ENCODE measurements around the gene SLC23A3. TPM values are rescaled to one million over a fixed set of nuclear protein-coding genes. Genes with fewer than 3 reads are reported as not detected.

Gene SLC23A3
- 1 to 10 TPM; 1.5 to 2.8 TPM for total RNA-seq

- ATAC-seq (no peak), DNase-seq (ENCODE audit: low spot score in 2 of 2) (no peak)
- H3K27ac Mint-ChIP-seq: peak within 1 kb of the TSS in 1 of 2 donors; percentile 66
- no peaks in the 10 kb centered on the region for H3K9me3 Mint-ChIP-seq
- peaks cover 10% of the 10 kb centered on the region in 2 donors for H3K36me3 Mint-ChIP-seq
These were observed at the start of gene SLC23A3 for GRCh38 chr2:219169930-219170654. TSS of gene SLC23A3 (minus strand) at chr2:219170029. CDS start at chr2:219169984, 45 bp downstream.

- Mint-ChIP-seq H3K27ac (peak within 1 kb of the TSS; percentile 82 to 83), H3K9me3 (no peaks in the 10 kb centered on the region), H3K36me3 (peaks cover 22 to 24% of the 10 kb centered on the region in 2 donors)
- DNase-seq (ENCODE audit: low spot score in 2 of 2) (peak; percentile 87 to 91), ATAC-seq (peak; percentile 83 to 87)
These were observed 49.2 kb upstream of the SLC23A3 start, which contains the start of gene ABCB6 for GRCh38 chr2:219218732-219219701. TSS of gene ABCB6 (minus strand) at chr2:219218958. CDS start at chr2:219218673, 285 bp downstream.

GRCh38 chr2:219218217-219218731 is 48.4 kb upstream of the SLC23A3 start:
- peak; percentile 25 to 64 for DNase-seq (ENCODE audit: low spot score in 2 of 2)
- ATAC-seq: peak; percentile 48 to 53
- Mint-ChIP-seq H3K36me3 (peaks cover 16 to 26% of the 10 kb centered on the region in 2 donors), H3K9me3 (no peaks in the 10 kb centered on the region), H3K27ac (peak overlapping the region; percentile 82 to 83)

- H3K9me3 Mint-ChIP-seq: no peaks in the 10 kb centered on the region
- H3K27ac Mint-ChIP-seq: peak overlapping the region in 1 of 2 donors; percentile 36
These were observed 46.7 kb upstream of the SLC23A3 start for GRCh38 chr2:219216535-219216915.

GRCh38 chr2:219215871-219216534 is 46.2 kb upstream of the SLC23A3 start:
- H3K27ac Mint-ChIP-seq: peak overlapping the region in 1 of 2 donors; percentile 65
- no peaks in the 10 kb centered on the region for H3K9me3 Mint-ChIP-seq
- peaks cover 15 to 42% of the 10 kb centered on the region in 2 donors for H3K36me3 Mint-ChIP-seq
- ATAC-seq (no peak), DNase-seq (ENCODE audit: low spot score in 2 of 2) (no peak)

More at GRCh38 chr2:219216535-219216915, 46.7 kb upstream of the SLC23A3 start:
- peaks cover 15 to 42% of the 10 kb centered on the region in 2 donors for H3K36me3 Mint-ChIP-seq
- no peak for ATAC-seq
- DNase-seq (ENCODE audit: low spot score in 2 of 2): no peak

GRCh38 chr2:219214786-219215185 is 45.0 kb upstream of the SLC23A3 start:
- no peak for ATAC-seq
- peaks cover 15 to 41% of the 10 kb centered on the region in 2 donors for H3K36me3 Mint-ChIP-seq
- DNase-seq (ENCODE audit: low spot score in 2 of 2): no peak
- H3K27ac Mint-ChIP-seq: peak overlapping the region in 1 of 2 donors; percentile 48
- no peaks in the 10 kb centered on the region for H3K9me3 Mint-ChIP-seq

- Mint-ChIP-seq H3K9me3 (no peaks in the 10 kb centered on the region), H3K36me3 (peaks cover 9 to 35% of the 10 kb centered on the region in 2 donors), H3K27ac (peak overlapping the region; percentile 48 to 63)
- DNase-seq (ENCODE audit: low spot score in 2 of 2) (no peak), ATAC-seq (no peak)
These were observed 44.3 kb upstream of the SLC23A3 start for GRCh38 chr2:219214141-219214540.

GRCh38 chr2:219213486-219214071 is 43.8 kb upstream of the SLC23A3 start:
- DNase-seq (ENCODE audit: low spot score in 2 of 2) (no peak), ATAC-seq (no peak)
- Mint-ChIP-seq H3K27ac (no peak overlapping the region), H3K9me3 (no peaks in the 10 kb centered on the region), H3K36me3 (peaks cover 9 to 34% of the 10 kb centered on the region in 2 donors)

GRCh38 chr2:219213026-219213415 is 43.2 kb upstream of the SLC23A3 start:
- Mint-ChIP-seq H3K36me3 (peaks cover 9 to 34% of the 10 kb centered on the region in 2 donors), H3K9me3 (no peaks in the 10 kb centered on the region)
- DNase-seq (ENCODE audit: low spot score in 2 of 2): no peak

GRCh38 chr2:219210886-219211362 is 41.1 kb upstream of the SLC23A3 start:
- Mint-ChIP-seq H3K9me3 (no peaks in the 10 kb centered on the region), H3K27ac (peak overlapping the region; percentile 70 to 82), H3K36me3 (peaks cover 9 to 28% of the 10 kb centered on the region in 2 donors)
- no peak for DNase-seq (ENCODE audit: low spot score in 2 of 2)
- no peak for ATAC-seq

More at GRCh38 chr2:219213026-219213415, 43.2 kb upstream of the SLC23A3 start:
- H3K27ac Mint-ChIP-seq: no peak overlapping the region
- ATAC-seq: no peak

- peak overlapping the region in 1 of 2 donors; percentile 74 for H3K27ac Mint-ChIP-seq
- H3K36me3 Mint-ChIP-seq: peaks cover 9 to 28% of the 10 kb centered on the region in 2 donors
- H3K9me3 Mint-ChIP-seq: no peaks in the 10 kb centered on the region
- DNase-seq (ENCODE audit: low spot score in 2 of 2) (no peak), ATAC-seq (no peak)
These were observed 40.5 kb upstream of the SLC23A3 start for GRCh38 chr2:219210196-219210885.

GRCh38 chr2:219209236-219210195 is 39.7 kb upstream of the SLC23A3 start:
- peaks cover 4 to 30% of the 10 kb centered on the region in 2 donors for H3K36me3 Mint-ChIP-seq
- no peak for DNase-seq (ENCODE audit: low spot score in 2 of 2)
- ATAC-seq: no peak
- peaks cover 0 to 2% of the 10 kb centered on the region in 2 donors for H3K9me3 Mint-ChIP-seq
- peak overlapping the region; percentile 72 to 77 for H3K27ac Mint-ChIP-seq

GRCh38 chr2:219207884-219208740 is 38.3 kb upstream of the SLC23A3 start:
- ATAC-seq (no peak), DNase-seq (ENCODE audit: low spot score in 2 of 2) (no peak)
- Mint-ChIP-seq H3K36me3 (peaks cover 0 to 21% of the 10 kb centered on the region in 2 donors), H3K27ac (peak overlapping the region; percentile 10 to 72), H3K9me3 (peaks cover 0 to 4% of the 10 kb centered on the region in 2 donors)

Measured in activated naive CD4-positive, alpha-beta T cell treated with anti-CD3 and anti-CD28 coated beads, Interleukin-2, amount 50 U/mL, for 72 hours (primary cell).